Measurements from ENCODE around the gene SH3BGRL3.
"Not testable (repeated sequence)": the region's sequence is repeated elsewhere in the genome, so short reads cannot be mapped to it uniquely, and the experiment has no call there.

The SH3BGRL3 gene

DNA sequence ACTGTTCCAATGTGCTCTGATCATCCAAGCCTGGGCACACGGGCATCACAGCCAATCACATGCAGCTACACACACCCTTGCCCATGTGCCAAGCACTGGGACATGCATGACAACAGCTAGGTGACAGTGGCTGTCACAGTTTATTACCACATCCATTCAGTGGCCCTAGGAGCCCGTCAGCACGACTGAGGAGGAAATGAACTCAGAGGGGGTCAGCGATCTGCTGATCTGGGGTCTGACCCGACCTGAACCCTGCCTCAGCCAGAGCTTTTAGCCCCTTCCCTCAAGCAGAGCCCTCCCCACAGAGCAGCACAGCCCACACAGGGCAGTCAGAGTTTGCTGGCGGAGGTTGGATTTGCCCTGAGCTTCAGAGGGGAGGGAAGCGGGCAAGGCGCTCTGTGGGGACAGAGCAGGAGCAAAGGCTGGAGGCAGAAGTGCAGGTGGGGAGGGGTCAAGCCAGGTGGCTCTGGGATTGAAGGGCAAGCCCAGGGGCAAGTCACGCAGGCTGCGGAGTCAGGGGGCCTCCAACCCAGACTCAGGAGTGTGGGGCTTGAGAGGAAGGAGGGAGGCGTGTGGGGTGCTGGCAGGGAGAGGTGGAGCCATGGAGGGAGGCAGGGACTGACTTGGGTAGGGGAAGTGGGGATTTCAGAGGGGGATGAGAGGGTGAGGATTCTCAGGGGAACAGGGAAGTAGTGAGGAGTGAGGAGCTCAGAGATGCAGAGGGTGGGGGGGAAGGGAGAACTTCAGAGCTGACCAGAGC is 10.4 kb downstream of the SH3BGRL3 start:
- in situ Hi-C loops (cut with HindIII; ENCODE audit: low sequenced_read_pairs), result no loop called here

DNA sequence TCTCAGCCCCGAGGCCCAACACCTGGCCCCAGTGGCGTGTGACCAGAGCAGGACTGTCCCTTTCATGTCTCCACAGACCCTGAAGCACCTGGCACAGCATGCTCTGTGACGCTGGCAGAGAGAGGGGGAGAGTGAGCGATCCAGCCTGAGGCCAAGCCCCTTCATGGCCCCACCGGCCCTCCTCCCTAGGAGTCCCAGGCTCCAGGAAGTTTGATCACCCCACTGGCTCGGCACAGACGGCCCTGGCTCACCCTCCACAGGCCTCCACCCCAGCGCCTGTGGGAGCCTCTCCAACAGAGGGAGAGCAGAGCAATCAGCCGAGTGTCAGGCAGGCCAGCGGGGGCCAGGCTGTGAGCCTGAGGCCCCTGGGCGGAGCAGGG is 11.0 kb downstream of the SH3BGRL3 start:
- in situ Hi-C loops (cut with HindIII; ENCODE audit: low sequenced_read_pairs), result no loop called here

DNA sequence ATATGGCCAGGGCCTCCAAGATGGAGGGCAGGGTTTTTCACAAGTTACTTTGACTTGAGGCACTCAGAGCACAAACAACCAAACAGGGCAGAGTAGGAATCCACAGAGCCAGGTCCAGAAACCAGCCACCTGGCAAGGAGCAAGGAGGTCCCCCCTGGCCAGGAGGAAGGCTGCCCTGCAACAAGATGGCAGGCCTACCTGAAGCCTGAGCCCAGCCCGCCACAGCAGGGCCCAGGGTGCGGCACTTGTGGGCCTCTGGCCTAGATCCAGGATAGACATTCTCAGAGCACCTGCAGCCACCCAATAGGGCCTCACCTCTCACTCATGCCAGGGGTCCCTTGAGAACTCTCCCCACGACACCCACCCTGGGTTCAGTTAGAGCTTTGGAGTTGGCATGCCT is 11.5 kb downstream of the SH3BGRL3 start:
- in situ Hi-C loops (cut with HindIII; ENCODE audit: low sequenced_read_pairs), result no loop called here

DNA sequence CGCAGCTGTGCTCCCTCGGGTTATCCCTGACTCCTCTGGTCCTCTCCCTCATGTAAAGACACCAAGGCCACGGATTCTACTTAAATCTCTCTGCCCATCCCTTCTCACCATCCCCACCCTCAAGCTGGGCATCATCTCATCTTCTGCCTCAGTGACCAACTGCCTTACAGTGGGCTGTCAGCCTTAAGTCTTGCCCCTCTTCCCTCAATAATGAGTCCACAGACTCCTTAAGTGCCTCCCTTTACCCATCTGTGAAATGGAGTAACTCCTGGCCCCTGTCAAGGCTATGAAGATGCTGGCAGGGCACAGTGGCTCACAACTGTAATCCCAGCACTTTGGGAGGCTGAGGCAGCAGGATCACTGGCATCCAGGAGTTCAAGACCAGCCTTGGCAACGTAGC is 12.1 kb downstream of the SH3BGRL3 start:
- in situ Hi-C loops (cut with HindIII; ENCODE audit: low sequenced_read_pairs), result no loop called here

DNA sequence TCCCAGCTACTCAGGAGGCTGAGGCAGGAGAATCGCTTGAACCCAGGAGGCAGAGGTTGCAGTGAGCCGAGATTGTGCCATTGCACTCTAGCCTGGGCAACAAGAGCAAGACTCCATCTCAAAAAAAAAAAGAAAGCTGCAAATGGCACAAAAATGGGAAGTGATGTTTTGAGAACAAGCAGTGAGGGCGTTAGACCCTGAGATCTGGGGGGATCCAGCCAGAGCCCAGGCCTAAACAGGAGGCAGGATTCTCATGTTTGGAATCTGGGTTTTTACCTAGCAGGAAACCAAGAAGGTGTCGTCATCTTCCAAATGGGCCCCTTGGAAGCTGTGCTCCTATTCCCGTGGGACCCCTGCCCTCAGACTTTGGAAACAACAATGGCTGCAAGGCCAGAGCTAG is 12.8 kb downstream of the SH3BGRL3 start:
- in situ Hi-C loops (cut with HindIII; ENCODE audit: low sequenced_read_pairs), result not testable (repeated sequence)

DNA sequence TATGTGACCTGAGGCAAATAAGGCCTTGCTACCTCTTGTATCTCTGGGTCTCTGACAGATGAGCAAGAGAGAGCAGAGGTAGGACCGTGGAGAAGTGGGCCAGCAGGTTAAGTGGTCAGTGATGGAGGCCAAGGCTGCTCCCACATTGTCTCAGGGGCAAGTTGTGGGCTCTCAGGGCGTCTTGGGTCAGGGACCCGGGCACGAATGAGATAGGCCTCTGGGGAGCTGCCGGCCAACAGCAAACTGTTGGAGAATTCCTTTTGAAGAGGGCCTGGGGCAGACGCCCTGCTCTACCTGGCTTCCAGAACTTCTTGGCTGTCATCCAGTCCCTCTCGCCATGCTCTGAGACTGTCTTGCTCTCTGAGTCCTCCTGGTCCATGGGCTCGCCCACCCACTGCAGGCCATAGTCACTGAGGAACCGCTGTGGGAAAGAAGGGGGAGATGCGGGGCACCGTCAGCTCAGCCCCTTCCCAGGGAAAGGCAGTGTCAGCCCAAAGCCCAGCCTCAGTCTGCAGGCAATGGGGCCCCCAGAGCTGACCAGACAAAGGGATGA is 14.1 kb downstream of the SH3BGRL3 start:
- in situ Hi-C loops (cut with HindIII; ENCODE audit: low sequenced_read_pairs), result no loop called here

DNA sequence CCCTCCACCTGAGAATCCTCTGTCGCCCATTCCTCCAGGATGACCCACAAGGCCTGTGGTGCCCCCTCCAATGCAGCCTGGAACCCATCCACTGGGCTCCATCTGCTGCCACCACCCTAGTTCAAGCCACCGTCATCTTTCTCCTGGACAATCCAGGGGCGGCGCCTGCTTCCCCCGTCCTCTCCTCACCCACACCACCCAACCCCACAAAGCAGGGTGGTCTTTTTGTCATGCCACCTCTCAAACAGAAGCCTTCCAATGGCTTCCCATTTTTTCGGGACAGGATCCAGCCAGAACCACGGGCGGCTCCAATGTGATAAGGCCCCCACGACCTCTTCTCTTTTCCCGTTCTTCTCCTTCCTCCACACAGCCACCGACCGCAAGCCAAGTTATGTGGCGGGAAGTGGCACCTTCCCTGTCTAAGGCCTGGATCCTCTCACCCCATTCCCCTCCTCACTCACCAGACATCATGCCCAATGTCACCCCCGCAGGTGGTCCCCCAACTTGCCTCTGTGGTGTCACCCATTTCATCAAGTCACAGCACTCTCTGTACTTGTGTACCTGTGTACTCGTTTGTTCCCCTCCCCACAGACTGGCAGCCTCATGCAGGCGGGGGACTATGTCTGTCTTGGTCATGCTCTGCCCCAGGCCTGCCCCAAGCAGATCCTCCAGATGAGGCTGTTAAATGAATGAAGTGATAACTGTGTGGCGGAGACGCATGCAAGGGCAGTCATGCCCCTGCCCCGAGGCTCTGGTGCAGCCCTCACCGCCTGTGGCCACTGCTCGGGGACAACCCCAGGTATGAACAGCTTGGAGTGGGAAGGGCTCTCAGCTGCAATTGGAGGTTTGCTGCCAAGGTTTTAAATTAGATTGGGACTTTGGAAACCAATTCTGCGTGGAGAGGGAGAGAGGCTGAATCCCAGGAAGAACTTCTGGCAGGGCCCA is 15.6 kb downstream of the SH3BGRL3 start:
- in situ Hi-C loops (cut with HindIII; ENCODE audit: low sequenced_read_pairs), result no loop called here

DNA sequence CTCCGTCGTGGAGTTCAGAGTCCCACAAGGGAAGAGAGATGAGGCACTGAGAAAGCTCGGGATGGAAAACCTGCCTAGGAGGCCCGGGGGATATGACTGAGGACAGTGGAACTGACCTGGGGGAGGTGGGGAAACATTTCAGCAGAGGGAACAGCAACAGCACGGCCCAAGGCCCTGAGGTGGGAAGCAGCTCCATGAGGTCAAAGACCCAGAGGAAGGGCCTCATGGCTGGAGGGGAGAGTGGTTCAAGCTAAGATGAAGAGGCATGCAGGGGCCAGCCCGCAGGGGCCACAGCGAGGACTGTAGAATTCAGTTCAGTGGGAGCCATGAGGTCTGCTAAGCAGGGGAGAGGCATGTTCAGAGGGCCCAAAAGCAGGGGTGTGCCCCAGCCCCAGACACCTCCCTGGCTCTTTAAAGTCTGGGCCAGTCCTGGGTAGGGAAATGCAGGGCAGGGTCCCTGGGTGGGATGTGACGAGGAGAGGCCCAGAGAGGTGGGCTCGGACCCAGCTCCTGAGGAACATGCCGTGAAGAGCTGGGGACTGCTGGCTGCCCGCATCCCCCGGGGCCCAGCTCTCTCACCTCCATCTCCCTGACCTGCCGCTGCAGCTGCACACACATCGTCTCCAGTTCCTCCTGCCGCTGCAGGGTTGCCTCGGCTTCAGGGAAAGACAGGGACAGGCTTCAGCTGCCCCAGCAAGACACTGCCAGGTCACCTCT is 16.6 kb downstream of the SH3BGRL3 start:
- in situ Hi-C loops (cut with HindIII; ENCODE audit: low sequenced_read_pairs), result no loop called here

DNA sequence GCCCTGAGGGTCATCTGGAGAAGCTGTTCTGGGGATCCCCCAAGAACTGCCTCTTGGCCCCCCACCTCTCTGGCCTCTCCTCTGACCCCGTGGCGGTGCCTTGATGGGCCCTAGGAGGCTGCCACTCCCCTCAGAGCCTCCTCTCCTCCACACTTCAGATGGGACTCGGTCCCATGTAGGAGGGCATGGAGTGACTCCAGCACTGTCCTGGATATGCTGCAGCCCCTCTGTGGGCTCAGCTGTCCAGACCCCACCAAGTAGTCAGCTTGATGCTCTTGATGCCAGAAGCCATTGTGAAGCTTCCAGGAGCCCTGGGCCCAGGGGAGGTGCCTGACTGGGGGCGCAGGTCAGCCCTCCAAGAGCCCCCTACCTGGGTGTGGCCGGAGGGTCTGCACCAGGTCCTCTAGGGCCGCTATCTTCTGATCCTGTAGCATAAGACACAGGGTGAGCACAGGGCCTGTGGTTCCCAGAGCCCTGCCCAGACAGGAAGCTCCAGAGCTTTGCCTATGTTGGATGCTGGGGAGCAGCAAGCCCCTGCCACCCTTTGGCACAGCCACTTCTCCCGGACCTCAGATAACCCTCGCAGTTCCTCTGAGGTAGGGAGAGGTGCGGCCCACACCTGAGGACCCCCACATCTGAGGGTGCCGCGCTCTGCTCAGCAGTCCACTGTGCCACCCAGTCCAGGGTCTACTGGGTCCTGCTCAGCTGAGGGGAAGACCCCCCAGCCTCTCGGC is 17.3 kb downstream of the SH3BGRL3 start:
- in situ Hi-C loops (cut with HindIII; ENCODE audit: low sequenced_read_pairs), result no loop called here

DNA sequence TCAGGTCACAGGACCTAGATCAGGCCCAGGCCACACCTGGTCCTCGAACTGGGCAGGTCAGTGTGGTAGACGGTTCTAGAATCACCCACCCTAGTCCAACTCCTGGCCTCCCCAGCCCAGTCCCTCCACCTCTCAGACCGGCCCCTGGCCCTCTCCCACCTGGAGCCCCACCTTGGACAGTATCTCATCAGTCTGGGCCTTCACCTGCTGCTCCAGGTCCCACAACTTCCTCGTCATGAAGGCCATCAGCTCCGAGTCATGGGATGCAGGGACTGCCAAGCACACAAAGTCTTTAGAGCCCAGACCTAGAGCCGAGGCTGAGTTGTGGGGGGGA is 17.9 kb downstream of the SH3BGRL3 start:
- in situ Hi-C loops (cut with HindIII; ENCODE audit: low sequenced_read_pairs), result no loop called here

DNA sequence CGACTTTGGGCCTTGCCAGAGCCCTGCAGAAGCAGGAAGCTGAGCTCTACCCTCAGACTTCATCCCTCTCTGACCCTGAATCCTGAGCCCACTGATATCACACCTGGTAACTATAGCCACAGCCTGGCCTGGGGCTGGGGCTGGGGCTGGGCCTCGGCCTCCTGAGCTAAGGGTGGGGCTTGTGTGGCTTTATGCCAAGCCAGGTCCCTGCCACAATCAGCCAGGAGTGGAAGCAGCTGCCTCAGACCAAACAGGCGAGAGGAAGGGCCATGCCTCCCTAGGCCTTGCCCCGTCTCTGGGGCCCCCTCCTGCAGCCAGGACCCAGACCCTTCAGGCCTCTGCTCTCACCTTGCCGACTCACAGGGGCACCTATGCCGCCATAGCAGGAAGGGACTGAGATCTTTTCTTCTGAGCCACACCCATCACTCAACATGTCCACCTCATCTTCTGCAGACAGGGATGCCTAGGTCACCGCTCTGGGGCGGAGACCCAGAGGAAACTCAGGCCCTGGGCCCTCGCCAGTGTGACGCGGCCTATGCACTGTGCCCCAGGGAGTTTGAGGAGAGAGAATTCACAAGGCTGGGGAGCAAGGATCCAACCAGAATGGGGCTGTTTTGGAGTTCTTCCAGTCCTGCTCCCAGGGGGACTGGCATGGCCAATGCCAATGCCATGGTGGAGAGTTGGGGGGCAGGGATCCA is 20.8 kb downstream of the SH3BGRL3 start:
- in situ Hi-C loops (cut with HindIII; ENCODE audit: low sequenced_read_pairs), result no loop called here

DNA sequence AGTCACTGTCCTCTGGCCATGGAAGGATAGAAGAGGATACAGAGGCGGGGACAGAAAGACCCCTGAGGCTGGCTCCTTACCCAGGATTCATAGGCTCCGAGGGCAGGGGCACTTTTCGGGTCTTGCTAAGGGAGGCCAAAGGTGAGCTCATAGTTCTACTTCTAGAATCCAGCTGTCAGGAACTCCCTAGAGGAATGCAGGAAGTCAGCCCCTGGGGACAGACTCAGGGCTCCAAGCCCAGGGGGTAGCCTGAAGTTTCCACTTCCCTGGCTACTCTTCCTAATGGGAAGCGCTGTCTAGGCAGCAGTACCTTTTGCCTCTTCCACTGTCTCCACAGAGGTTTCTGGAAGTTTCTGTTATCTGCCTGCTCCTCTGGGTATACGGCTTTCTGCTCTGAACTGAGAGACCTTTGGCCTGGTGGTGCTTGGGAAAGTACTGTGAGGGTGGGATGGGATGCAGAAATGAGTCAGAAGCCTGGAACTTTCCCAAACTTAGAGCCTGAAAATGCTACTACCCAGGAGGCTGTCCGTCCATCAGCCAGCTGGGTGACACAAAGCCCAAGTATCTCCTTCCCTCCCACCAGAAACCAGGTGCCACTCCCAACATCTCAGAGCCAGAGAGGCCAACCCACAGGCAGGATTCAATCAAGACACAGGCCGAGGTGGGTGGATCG is 23.0 kb downstream of the SH3BGRL3 start:
- in situ Hi-C loops (cut with HindIII; ENCODE audit: low sequenced_read_pairs), result no loop called here

DNA sequence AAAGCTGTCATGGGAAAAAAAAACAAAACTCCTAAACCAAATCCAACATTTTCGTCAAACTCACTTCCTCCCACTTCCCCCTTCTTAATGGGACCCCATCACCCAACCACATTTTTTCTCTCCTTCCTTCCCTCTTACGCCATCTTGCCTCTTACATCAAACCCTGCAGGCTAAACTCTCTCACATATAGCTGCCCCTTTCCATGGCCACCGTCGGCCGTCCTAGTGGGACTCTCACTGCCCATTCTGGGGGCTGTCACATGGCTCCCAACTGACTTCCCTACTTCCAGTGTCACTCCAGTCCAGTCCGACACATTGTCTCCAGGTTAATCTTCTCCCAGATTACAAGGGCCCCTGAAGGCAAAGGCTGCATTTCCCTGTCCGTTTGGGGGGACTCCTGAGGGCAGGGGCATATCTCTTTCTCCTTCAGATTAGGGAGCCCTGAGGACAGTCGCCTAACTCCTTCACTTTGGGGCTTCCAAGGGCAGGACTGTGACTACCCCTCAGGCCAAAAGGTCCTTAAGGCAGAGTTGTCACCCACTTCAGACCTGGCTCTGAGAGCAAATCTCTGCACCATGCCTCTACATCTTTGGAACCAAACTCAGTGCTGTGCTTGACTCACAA is 25.9 kb downstream of the SH3BGRL3 start:
- in situ Hi-C loops (cut with HindIII; ENCODE audit: low sequenced_read_pairs), result no loop called here

DNA sequence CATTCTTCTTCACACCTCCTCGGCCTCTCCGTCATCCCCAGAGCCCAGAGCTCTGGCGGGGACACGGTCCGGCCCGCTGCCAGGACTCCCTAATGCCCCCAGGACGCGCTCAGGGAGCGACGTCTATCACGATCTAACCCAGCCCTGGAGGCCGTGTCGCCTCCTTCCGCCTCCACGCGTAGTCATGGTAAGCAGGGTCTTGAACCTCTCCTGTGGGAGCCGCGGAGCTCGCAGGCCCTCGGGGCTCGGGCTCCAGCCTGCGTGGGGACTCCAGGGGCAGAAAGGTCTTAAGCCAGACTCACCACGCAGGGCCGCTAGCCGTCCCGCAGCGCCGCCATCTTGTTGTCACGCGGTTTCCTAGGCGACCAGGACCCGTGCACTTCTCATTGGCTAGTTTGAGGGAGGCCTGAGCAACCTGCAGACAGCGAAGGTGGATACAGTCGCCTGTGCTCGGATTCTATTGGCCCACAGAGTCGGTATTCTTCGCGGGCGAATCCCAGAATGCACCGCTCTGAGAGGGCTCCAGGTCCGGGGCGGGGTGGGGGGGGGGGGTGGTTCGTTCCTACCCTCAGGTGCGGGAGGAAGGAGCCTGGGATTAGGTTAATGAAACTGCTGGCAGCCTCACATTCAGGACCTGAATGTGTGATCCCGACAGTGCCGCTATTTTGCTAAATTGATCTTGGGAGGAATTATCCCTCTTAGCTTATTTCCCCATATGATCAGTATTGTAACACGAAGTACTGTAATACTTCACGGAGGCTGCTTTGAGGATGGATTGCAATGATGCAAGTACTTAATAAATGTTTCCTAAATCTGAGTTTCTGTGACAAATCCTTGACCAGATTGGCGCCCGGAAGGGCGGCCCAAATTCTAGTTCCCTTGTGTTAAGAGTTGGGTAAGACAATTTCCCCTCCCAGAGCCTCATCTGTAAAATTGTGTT is 26.7 kb downstream of the SH3BGRL3 start, which contains the start of gene UBXN11:
TSS of gene UBXN11 (minus strand) at position 347 of the 940 bp plus-strand sequence. CDS start 3,753 bp downstream, outside the sequence.
- in situ Hi-C loops (cut with HindIII; ENCODE audit: low sequenced_read_pairs), result no loop called here

DNA sequence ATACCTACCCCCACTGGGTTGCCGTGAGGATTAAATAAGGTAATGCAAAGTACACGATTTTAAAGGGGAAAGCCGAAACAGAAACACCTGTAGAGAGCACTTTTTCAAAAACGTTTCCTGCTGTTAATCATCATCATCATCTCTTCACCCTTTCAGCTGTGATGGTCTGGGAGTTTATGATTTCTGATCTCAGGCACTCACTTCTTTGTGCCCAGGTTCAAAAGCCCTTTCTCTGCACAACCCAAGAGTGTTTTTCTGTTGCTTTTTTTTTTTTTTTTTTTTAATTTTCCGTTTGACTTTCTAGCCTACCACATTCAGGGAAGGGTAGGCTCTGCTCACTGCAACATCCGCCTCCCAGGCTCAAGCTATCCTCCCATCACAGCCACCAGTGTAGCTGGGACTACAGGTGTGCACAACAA is 27.5 kb downstream of the SH3BGRL3 start:
- in situ Hi-C loops (cut with HindIII; ENCODE audit: low sequenced_read_pairs), result no loop called here

DNA sequence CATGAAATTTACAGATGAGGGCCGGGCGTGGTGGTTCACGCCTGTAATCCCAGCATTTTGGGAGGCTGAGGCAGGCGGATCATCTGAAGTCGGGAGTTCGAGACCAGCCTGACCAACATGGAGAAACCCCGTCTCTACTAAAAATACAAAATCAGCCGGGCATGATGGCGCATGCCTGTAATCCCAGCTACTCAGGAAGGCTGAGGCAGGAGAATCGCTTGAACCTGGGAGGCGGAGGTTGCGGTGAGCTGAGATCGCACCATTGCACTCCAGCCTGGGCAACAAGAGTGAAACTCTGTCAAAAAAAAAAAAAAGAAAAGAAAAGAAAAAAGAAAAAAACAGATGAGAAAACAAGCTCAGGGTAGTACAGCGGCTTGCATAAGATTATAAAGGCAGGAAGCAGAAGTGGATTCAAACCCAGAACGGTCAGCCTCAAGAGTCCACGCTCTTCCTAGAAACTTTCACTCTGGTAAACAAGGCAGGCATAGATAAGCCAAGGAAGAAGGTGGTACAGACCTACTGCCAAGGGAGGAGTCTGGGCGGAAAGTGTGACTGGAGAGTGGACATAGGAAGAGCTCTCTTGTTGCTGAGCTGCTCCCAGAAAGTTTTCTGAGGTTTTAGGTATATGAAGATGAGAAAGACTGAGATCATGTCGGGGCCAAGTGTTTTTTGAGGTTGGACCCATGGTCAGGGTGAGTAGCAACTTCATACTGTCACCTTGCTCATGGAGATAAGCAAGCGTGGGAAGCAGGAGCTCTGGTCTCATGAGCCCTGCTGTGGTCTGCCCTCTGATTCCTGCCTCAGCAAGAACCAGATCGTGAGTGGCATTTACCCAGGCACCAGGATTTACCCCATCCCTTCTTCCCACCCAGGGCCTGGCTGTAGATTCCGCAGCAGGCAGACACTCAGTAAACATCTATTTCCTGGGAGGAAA is 28.3 kb downstream of the SH3BGRL3 start:
- in situ Hi-C loops (cut with HindIII; ENCODE audit: low sequenced_read_pairs), result not testable (repeated sequence)

DNA sequence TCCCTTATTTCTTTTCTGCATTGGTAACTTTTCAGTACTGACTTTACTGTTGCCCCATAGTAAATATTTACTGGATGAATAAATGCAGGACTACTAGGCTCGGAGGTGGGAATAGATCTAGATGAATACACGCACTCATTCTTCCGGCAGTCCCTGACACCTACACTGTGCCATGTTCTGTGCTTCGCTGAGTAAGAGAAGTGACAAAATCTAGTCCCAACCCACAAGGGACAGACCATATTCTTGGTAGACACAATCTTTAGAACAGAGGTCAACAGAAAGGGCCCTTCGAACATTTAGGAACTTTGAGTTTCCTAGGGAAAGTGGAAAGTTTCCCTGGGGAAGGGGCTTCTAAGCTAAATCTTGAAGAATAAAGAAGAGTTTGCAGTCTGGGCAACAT is 34.6 kb downstream of the SH3BGRL3 start:
- in situ Hi-C loops (cut with HindIII; ENCODE audit: low sequenced_read_pairs), result no loop called here
